Testis (tissue), 3 donors: ENCODE data around the gene FBXO44. TPM values are rescaled to one million over a fixed set of nuclear protein-coding genes. Genes with fewer than 3 reads are reported as not detected.

Experiments used
- DNase-seq: peaks from one replicate; pipeline ENCODE4 v3.0.0-alpha.2; 2019
- H3K27ac ChIP-seq, 2 donors: fragments of 200-600 bp; sonication (generic); one replicate each; pipeline ENCODE4 v1.5.1; 2019
- H3K27me3 ChIP-seq: fragments of 200-600 bp; sonication (generic); one replicate; pipeline ENCODE4 v1.5.1; 2019
- H3K36me3 ChIP-seq: fragments of 200-600 bp; sonication (generic); one replicate; pipeline ENCODE4 v1.5.1; 2017; ENCODE audit warnings: low read depth; ENCODE audit errors: missing control alignments
- H3K4me1 ChIP-seq: fragments of 200-600 bp; sonication (generic); one replicate; pipeline ENCODE4 v1.5.1; 2019
- H3K4me3 ChIP-seq, 2 donors: fragments of 200-600 bp; sonication (generic); one replicate each; pipeline ENCODE4 v1.5.1; 2017 to 2019
- H3K9me3 ChIP-seq: fragments of 200-600 bp; sonication (generic); one replicate; pipeline ENCODE4 v1.5.1; 2017
- CTCF ChIP-seq, 3 experiments: fragments of 450-650 bp in 2 of 3; fragments of 200-600 bp in 1 of 3; sonication (generic) in 1 of 3; IDR thresholded peaks; one replicate each; pipeline ENCODE4 v1.5.1; 2016 to 2019; ENCODE audit warnings: antibody characterized with exemption in 3 of 3, mild to moderate bottlenecking in 2 of 3, moderate library complexity in 1 of 3
- POLR2A ChIP-seq: fragments of 450-650 bp; IDR thresholded peaks from one replicate; pipeline ENCODE4 v1.6.1; 2017; ENCODE audit warnings: antibody characterized with exemption, mild to moderate bottlenecking, moderate library complexity
- WGBS, 2 donors: methylation state at CpG; one replicate each; pipeline ENCODE4 v1.1.5; 2018; 5-methylcytosine and 5-hydroxymethylcytosine counted together
- intact Hi-C: fragments of 100-400 bp; cut with DNase I; formaldehyde crosslinking; loops from one replicate; pipeline ENCODE4 v1.15.1; 2023; ENCODE audit warnings: low total_unique reads
- polyA plus RNA-seq: library from polyadenylated mRNA; stranded (reverse); fragments of 350-450 nt; fragmentation: Illumina TruSeq; extraction: RNeasy Lipid Tissue Mini Kit (QIAGEN cat#74804); gene quantifications from one replicate; pipeline ENCODE4 v1.2.3, GENCODE V29; 2014; ENCODE audit warnings: low read depth, low replicate concordance; ENCODE audit not compliant: insufficient read depth
- total RNA-seq, 2 donors: library from RNA; depleted of rRNA; stranded (reverse); fragments of >200 nt; gene quantifications; one replicate each; pipeline ENCODE4 v1.2.3, GENCODE V29; 2016

The FBXO44 gene
- total and polyA plus RNA-seq, 3 donors from 2014 or later: 28.0 to 36.4 (median 31.3) TPM

- H3K36me3 ChIP-seq: no peaks in the 10 kb centered on the region
- TF ChIP-seq CTCF (IDR thresholded peaks at IDR 0.05) (no peak), POLR2A (no peak)
- H3K9me3 ChIP-seq: no peaks in the 10 kb centered on the region
- DNase-seq: no peak
- no peak overlapping the region for H3K4me3 ChIP-seq
- intact Hi-C loops: no loop called here
- no peaks in the 10 kb centered on the region for H3K27me3 ChIP-seq
- H3K4me1 ChIP-seq: no peaks in the 10 kb centered on the region
- no peak overlapping the region for H3K27ac ChIP-seq
- 54 to 70% methylated on average over 4 to 5 of the region's 5 CpGs for WGBS, 2 donors
Observed at GRCh38 chr1:11638121-11638520, 16.6 kb upstream of the FBXO44 start.

- no peaks in the 10 kb centered on the region for H3K36me3 ChIP-seq
- intact Hi-C loops: no loop called here
- DNase-seq: no peak
- no peak for TF ChIP-seq CTCF (IDR thresholded peaks at IDR 0.05)
- no peak for TF ChIP-seq POLR2A
- no peaks in the 10 kb centered on the region for H3K9me3 ChIP-seq
- WGBS, 2 donors: 77 to 90% methylated on average over 4 of the region's 4 CpGs
- no peaks in the 10 kb centered on the region for H3K27me3 ChIP-seq
- H3K4me3 ChIP-seq: no peak overlapping the region
- H3K27ac ChIP-seq: no peak overlapping the region
- H3K4me1 ChIP-seq: no peaks in the 10 kb centered on the region
Observed at GRCh38 chr1:11639372-11639771, 15.3 kb upstream of the FBXO44 start.

- no peak for DNase-seq
- Histone ChIP-seq H3K9me3 (no peaks in the 10 kb centered on the region), H3K4me1 (no peaks in the 10 kb centered on the region), H3K4me3 (no peak overlapping the region), H3K36me3 (no peaks in the 10 kb centered on the region), H3K27me3 (no peaks in the 10 kb centered on the region), H3K27ac (no peak overlapping the region)
- intact Hi-C loops: loop anchor here (10.0 kb wide), 2 partner anchors 385 to 595 kb away; partner anchors contain the start of gene MASP2
- 71 to 78% methylated on average over 7 of the region's 7 CpGs for WGBS, 2 donors
- no peak for TF ChIP-seq POLR2A
- no peak for TF ChIP-seq CTCF (IDR thresholded peaks at IDR 0.05)
Observed at GRCh38 chr1:11640101-11640500, 14.6 kb upstream of the FBXO44 start.

DNA sequence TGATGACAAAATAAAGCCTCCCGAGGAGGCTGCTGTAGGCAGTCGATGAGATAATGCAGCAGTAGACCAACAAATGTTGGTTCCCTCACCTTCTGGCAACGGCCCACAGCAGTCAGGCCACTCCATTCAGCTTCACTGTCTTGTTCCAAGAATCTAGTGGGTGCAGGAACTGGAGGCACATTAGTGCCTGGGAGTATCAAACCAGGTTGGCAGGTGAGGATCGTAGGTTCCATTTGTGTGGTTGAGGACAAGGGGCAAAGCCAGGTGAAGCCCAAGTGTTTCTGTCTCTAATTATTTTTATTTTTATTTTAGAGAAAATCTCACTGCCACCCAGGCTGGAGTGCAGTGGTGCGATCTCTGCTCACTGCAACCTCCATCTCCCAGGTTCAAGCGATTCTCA is 13.7 kb upstream of the FBXO44 start:
- Histone ChIP-seq H3K27ac (no peak overlapping the region), H3K36me3 (no peaks in the 10 kb centered on the region), H3K4me1 (no peaks in the 10 kb centered on the region), H3K4me3 (no peak overlapping the region), H3K27me3 (no peaks in the 10 kb centered on the region), H3K9me3 (no peaks in the 10 kb centered on the region)
- intact Hi-C loops: loop anchor here (10.0 kb wide), 2 partner anchors 386 to 596 kb away; partner anchors contain the start of gene MASP2
- TF ChIP-seq POLR2A (no peak), CTCF (IDR thresholded peaks at IDR 0.05) (no peak)
- 77% methylated on average over 6 of the region's 6 CpGs for WGBS, 2 donors
- DNase-seq: no peak

DNA sequence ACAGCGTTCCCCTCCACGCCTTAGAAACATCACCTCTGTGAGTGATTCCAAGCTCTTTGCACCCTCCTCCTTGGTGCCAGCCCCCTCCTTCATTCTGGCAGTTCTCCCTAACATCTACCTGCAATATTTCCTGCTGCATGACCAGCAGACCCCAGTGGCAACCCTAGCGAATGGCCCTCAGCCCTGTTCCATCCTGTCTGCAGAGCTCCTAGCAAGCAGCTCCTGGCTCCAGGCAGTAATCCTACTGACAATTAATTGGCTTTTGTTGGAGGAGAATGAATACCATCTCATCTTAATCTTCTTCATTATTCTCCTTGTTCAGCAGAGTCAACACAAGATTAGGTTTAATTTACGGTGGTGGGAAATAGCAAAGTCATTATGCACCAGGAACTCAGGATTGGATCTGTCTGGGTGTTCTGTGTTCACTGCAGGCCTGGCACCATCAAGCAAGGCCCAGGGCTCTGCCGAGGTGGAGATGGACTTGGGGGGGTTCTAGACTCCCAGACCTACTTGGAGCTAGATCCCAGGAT is 12.8 kb upstream of the FBXO44 start:
- Histone ChIP-seq H3K36me3 (no peaks in the 10 kb centered on the region), H3K27ac (no peak overlapping the region), H3K4me1 (no peaks in the 10 kb centered on the region), H3K27me3 (no peaks in the 10 kb centered on the region), H3K9me3 (no peaks in the 10 kb centered on the region), H3K4me3 (no peak overlapping the region)
- WGBS, 2 donors: 60 to 66% methylated on average over 3 to 5 of the region's 5 CpGs
- no peak for DNase-seq
- TF ChIP-seq CTCF (IDR thresholded peaks at IDR 0.05): no peak
- no peak for TF ChIP-seq POLR2A
- intact Hi-C loops: loop anchor here (10.0 kb wide), 2 partner anchors 387 to 597 kb away; partner anchors contain the start of gene MASP2
